Fibroblast of lung (primary cell): ENCODE measurements around the gene OTOS.

Experiments used
- CTCF ChIP-seq, 2 donors: IDR thresholded peaks in 1 of 2; conservative IDR thresholded peaks in 1 of 2; 1 replicate in 1 of 2; 2 replicates in 1 of 2; pipeline ENCODE4 v1.5.1; 2011 to 2012; ENCODE audit warnings: low read length in 2 of 2, control low read depth in 1 of 2, inconsistent platforms in 1 of 2, low read depth in 1 of 2, mild to moderate bottlenecking in 1 of 2
- EZH2 ChIP-seq: IDR thresholded peaks from 2 replicates; pipeline ENCODE4 v1.5.1; 2012; ENCODE audit warnings: low read length, control low read depth, mild to moderate bottlenecking; ENCODE audit errors: missing control alignments

GRCh38 chr2:240123821-240124650 is 16.4 kb downstream of the OTOS start:
- TF ChIP-seq CTCF (conservative IDR thresholded peaks at IDR 0.05 in 1 of 2, IDR thresholded peaks at IDR 0.05 in 1 of 2; ENCODE audit: low read depth in 1 of 2, low read length in 2 of 2) (no peak), EZH2 (no peak)
